H1 (cell line): ENCODE data around the gene HEBP2. TPM values are rescaled to one million over a fixed set of nuclear protein-coding genes. Genes with fewer than 3 reads are reported as not detected.

Experiments used
- GTF2F1 ChIP-seq: IDR thresholded peaks from 2 replicates; pipeline ENCODE4 v1.6.1; 2012; ENCODE audit warnings: low read depth, low read length, improper control_type of control experiment, borderline replicate concordance
- SRF ChIP-seq: IDR thresholded peaks from 2 replicates; pipeline ENCODE4 v1.6.1; 2011; ENCODE audit warnings: mild to moderate bottlenecking, low read depth, low read length, moderate library complexity
- polyA plus RNA-seq, 7 experiments: library from polyadenylated mRNA; depleted of rRNA in 3 of 7; stranded (reverse) in 5 of 7; unstranded in 2 of 7; fragments of >200 nt in 5 of 7; fragments of 200-250 nt in 2 of 7; gene quantifications; 1 replicate in 5 of 7; 2 replicates in 1 of 7; 4 replicates in 1 of 7; pipeline versions ENCODE4 v1.2.1 to v1.2.3, GENCODE V29; 2011 to 2013; ENCODE audit warnings: missing spikeins in 2 of 7, mixed read lengths in 2 of 7
- total RNA-seq: library from RNA; stranded (reverse); fragmentation: NEBNext Ultra II Directional; extraction: Animal tissue kit (Norgen Biotek cat#: 25700); gene quantifications from 2 replicates; pipeline ENCODE4 v1.2.1, GENCODE V29; 2021

Gene HEBP2
- total and polyA plus RNA-seq, 2 of the 8 experiments (the other 6 are each of a cell fraction or from before 2014, with no cell fraction given) = 6.5 to 37.9 TPM

DNA sequence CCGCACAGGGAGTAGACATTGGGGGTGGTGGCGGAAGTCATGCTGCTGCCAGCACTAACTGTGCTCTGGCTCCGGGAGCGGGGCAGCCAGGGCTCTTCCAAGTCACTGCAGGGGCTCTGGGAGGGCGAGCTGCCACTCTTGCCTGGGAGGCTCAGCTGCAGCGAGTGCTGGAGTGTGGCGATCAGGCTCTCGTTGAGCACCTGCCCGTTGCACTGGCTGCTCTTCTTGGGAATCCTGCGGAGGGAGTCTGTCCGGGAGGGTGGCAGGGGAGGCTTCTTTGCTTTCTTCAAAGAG, 28.0 kb downstream of the HEBP2 start (continued):
- TF ChIP-seq SRF (no peak), GTF2F1 (no peak)
